Bronchial epithelial cell (primary cell): ENCODE results near the gene DRC1. TPM values are rescaled to one million over a fixed set of nuclear protein-coding genes. Genes with fewer than 3 reads are reported as not detected.

Experiments used
- DNase-seq: peaks from one replicate; pipeline ENCODE4 v3.0.0-alpha.2; 2010; ENCODE audit warnings: low read depth
- FAIRE-seq: peaks from 2 replicates; lab custom pipeline; 2011; peaks lifted over from hg19 to GRCh38; lab: Jason Lieb, UNC
- H3K27me3 ChIP-seq: 2 replicates; pipeline ENCODE4 v1.5.1; 2011; ENCODE audit warnings: low read length; ENCODE audit not compliant: control insufficient read depth, insufficient read depth
- H3K36me3 ChIP-seq: 2 replicates; pipeline ENCODE4 v1.5.1; 2011; ENCODE audit warnings: low read length; ENCODE audit not compliant: control insufficient read depth, insufficient read depth
- H3K4me3 ChIP-seq: 2 replicates; pipeline ENCODE4 v1.5.1; 2011; ENCODE audit warnings: mild to moderate bottlenecking, low read depth, low read length, control low read depth
- total RNA-seq: library from RNA; depleted of rRNA; stranded (reverse); fragments of >200 nt; gene quantifications from 2 replicates; pipeline ENCODE4 v1.2.1, GENCODE V29; 2014
- TF ChIP-seq, protein P1 (sequence below): IDR thresholded peaks from 2 replicates; pipeline ENCODE4 v1.5.1; 2011; ENCODE audit warnings: mild to moderate bottlenecking, moderate library complexity, low read length, control low read depth, inconsistent platforms; ENCODE audit not compliant: insufficient read depth, severe bottlenecking

The DRC1 gene
- total RNA-seq, 1 donor from 2014 or later: not detected

DNA sequence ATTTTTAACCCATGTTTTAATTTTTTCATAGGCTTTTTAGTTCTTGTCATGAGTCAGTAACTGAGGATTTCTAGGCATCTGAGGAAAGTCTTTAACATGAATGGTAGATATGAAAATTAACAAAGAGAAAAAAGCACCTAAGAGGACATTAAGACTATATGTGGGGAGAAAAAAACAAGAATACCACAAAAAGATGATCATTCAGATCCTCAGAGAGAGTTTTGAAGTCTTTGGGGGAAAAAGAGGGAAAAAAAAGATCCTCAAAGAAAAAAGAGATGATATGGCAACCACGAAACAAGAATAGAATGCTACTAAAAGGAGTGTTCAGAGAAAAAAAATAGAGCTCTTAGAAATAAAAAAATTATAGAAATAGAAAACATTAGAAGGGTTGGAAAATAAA is 8.1 kb downstream of the DRC1 start:
- TF ChIP-seq, protein P1, sequence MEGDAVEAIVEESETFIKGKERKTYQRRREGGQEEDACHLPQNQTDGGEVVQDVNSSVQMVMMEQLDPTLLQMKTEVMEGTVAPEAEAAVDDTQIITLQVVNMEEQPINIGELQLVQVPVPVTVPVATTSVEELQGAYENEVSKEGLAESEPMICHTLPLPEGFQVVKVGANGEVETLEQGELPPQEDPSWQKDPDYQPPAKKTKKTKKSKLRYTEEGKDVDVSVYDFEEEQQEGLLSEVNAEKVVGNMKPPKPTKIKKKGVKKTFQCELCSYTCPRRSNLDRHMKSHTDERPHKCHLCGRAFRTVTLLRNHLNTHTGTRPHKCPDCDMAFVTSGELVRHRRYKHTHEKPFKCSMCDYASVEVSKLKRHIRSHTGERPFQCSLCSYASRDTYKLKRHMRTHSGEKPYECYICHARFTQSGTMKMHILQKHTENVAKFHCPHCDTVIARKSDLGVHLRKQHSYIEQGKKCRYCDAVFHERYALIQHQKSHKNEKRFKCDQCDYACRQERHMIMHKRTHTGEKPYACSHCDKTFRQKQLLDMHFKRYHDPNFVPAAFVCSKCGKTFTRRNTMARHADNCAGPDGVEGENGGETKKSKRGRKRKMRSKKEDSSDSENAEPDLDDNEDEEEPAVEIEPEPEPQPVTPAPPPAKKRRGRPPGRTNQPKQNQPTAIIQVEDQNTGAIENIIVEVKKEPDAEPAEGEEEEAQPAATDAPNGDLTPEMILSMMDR: no peak
- FAIRE-seq (no peak), DNase-seq (no peak)
- Histone ChIP-seq H3K36me3 (no peaks in the 10 kb centered on the region), H3K4me3 (no peak overlapping the region), H3K27me3 (no peaks in the 10 kb centered on the region)

DNA sequence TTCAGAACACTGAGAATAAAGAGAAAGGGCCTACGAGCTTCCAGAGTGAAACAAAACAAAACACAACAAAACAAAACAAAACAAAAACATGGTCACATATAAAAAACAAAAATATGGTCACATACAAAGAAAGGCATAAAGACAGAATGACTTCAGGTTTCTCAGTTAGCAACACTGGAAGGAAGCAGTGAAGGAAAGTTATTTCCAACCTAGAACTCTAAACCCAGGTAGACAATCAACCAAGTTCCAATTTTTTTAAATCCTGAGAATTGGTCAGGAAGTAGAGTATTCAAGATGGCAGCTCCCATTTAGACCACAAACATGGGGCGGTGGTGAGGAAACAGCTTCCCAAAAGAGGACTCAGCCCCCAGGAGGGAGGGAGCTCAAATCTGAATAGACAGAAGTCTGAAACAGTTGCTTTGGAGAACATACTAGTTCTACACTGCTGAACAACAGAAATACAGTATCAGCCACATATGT is 9.1 kb downstream of the DRC1 start:
- FAIRE-seq: no peak
- no peaks in the 10 kb centered on the region for H3K36me3 ChIP-seq

DNA sequence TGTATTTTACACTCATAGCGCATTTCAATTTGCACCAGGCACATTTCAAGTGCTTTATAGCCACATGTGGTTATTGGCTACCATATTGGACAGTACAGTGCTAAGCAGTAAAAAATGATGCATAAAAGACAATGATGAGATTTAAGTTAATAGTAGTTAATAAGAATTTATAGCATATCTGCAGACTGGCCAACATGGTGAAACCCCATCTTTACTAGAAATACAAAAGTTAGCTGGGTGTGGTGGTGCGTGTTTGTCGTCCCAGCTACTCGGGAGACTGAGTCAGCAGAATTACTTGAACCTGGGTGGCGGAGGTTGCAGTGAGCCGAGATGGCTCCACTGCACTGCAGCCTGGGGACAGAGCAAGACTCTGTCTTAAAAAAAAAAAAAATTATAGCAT is 9.7 kb downstream of the DRC1 start:
- TF ChIP-seq, protein P1: no peak
- DNase-seq: no peak
- no peak overlapping the region for H3K4me3 ChIP-seq
- no peaks in the 10 kb centered on the region for H3K27me3 ChIP-seq
- no peak for FAIRE-seq
- no peaks in the 10 kb centered on the region for H3K36me3 ChIP-seq

More for the DNA sequence above, 9.1 kb downstream of the DRC1 start:
- H3K4me3 ChIP-seq: no peak overlapping the region
- no peaks in the 10 kb centered on the region for H3K27me3 ChIP-seq
- TF ChIP-seq, protein P1: no peak
- DNase-seq: no peak

DNA sequence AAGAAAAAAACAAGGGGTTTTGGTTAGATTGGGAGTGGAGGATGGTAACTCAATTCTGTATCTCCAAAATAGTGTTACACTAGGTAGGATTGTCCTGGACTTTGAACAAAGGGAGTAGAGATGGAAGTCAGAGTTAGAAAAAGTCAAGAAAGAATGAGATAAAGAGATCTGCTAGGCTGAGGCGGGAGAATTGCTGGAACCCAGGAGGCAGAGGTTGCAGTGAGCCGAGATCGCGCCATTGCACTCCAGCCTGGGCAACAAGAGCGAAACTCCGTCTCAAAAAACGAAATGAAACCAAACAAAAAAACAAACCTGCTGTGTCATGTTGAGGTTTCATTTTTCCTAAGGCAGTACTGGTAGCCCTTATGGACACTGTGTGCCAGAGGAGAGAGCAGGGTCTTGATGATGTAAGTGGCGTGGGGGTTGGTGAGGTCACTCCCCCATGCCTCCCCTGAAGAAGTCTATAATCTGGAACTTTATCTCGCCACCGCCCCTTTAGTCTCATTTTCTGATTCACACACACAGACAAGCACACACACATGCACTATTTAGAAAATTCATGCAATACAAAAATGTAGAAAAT is 10.5 kb downstream of the DRC1 start:
- FAIRE-seq: no peak
- TF ChIP-seq, protein P1: no peak
- H3K27me3 ChIP-seq: no peaks in the 10 kb centered on the region
- DNase-seq: no peak
- no peaks in the 10 kb centered on the region for H3K36me3 ChIP-seq
- H3K4me3 ChIP-seq: no peak overlapping the region

DNA sequence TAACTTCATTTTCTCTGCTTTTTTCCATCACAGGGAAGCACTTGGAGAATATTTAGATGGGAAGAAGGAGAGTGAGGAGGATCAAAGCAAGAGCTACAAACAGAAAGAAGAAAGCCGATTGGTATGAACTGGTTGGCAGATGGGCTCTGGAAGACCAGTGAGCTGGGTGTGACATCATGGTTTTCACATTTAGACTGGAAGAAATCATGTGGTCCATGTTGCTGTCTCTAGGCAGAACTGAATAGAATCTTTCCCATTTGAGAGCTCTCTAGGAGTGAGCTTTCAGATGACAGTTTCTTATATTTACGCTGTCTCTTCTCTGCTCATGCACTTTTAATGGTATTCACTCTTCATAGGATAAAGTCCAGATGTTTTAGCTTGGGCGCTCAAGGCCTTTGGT is 12.6 kb downstream of the DRC1 start:
- FAIRE-seq (no peak), DNase-seq (no peak)
- H3K36me3 ChIP-seq: no peaks in the 10 kb centered on the region
- TF ChIP-seq, protein P1: no peak
- no peaks in the 10 kb centered on the region for H3K27me3 ChIP-seq
- no peak overlapping the region for H3K4me3 ChIP-seq

DNA sequence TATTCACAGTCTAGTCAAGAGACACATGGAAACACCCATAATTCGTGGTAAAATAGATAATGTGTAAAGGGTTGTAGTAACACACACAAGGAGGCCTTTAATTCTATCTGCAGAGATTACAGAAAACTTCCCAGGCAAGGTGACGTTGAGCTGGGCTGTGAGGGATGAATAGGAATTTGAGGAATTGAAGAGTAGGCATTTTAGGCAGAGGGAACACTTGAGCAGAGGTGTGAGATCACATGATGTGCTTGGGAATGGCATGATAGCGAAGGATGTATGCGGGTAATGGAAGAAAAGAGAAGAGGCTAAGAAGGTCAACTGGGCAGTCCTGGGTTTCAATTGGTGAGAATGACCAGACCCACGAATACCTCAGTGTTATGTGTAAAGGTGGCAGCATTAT is 20.2 kb downstream of the DRC1 start:
- FAIRE-seq: no peak
- TF ChIP-seq, protein P1: no peak
- no peaks in the 10 kb centered on the region for H3K36me3 ChIP-seq

More for the DNA sequence above, 20.2 kb downstream of the DRC1 start:
- DNase-seq: no peak
- Histone ChIP-seq H3K4me3 (no peak overlapping the region), H3K27me3 (peaks cover 2% of the 10 kb centered on the region)
